DND-41 (cell line): Measurements from ENCODE around the gene SERP1.

Experiments used
- CTCF ChIP-seq: IDR thresholded peaks from 2 replicates; pipeline ENCODE4 v1.5.1; 2012; ENCODE audit warnings: borderline replicate concordance, low read length, moderate library complexity, mild to moderate bottlenecking; ENCODE audit not compliant: poor library complexity, severe bottlenecking; ENCODE audit errors: extremely low read depth
- EZH2 ChIP-seq: IDR thresholded peaks from 3 replicates; pipeline ENCODE4 v1.6.1; 2012; ENCODE audit warnings: borderline replicate concordance, low read depth, mild to moderate bottlenecking, moderate library complexity, low read length, inconsistent platforms; ENCODE audit not compliant: severe bottlenecking

GRCh38 chr3:150567328-150567727 lies 21.0 kb upstream of the SERP1 start:
- TF ChIP-seq EZH2 (no peak), CTCF (no peak)
